Hepatocyte (in vitro differentiated cells): Measurements from ENCODE around the gene MTR.

ENCODE experiments used
- CTCF ChIP-seq: fragments of 200-600 bp; sonication (generic); IDR thresholded peaks from 2 replicates; pipeline ENCODE4 v1.5.1; 2016; ENCODE audit warnings: antibody characterized with exemption, mild to moderate bottlenecking; ENCODE audit not compliant: poor library complexity
- EZH2 ChIP-seq: fragments of 200-600 bp; sonication (generic); IDR thresholded peaks from 2 replicates; pipeline ENCODE4 v1.6.1; 2016; ENCODE audit warnings: antibody characterized with exemption, mild to moderate bottlenecking, borderline replicate concordance

DNA sequence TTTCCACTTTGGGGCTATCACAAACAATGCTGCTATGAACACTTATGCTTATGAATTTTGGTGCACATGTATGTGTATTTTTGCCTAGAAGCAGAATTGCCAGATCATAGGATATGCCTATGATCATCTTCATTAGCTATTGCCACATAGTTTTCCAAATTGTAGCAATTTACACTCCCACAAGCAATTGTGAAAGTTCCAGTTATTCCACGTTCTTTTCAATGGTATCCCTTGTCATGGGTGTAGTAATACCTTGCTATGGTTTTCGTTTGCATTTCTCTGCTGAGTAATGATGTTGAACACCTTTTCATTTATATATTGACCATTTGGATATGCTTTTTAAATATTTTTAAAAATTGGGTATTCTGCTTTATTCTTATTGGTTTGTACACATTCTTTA lies 82.6 kb downstream of the MTR start:
- no peak for TF ChIP-seq CTCF
- TF ChIP-seq EZH2 = no peak
